Skeletal muscle satellite cell (primary cell): ENCODE measurements around the gene NUMB.
A peak's percentile ranks its signal among the peaks of the same experiment; 100 is the strongest.

Experiments used
- H3K27me3 ChIP-seq: 2 replicates; pipeline ENCODE4 v1.7.0; 2013; ENCODE audit warnings: low read length; ENCODE audit not compliant: control insufficient read depth, insufficient read depth
- H3K36me3 ChIP-seq: 2 replicates; pipeline ENCODE4 v1.7.0; 2013; ENCODE audit warnings: mild to moderate bottlenecking, control low read depth, low read length; ENCODE audit not compliant: insufficient read depth
- H3K4me1 ChIP-seq: 2 replicates; pipeline ENCODE4 v1.7.0; 2013; ENCODE audit warnings: low read length; ENCODE audit not compliant: control insufficient read depth, insufficient read depth
- H3K4me2 ChIP-seq: 2 replicates; pipeline ENCODE4 v1.7.0; 2013; ENCODE audit warnings: mild to moderate bottlenecking, low read length
- H3K4me3 ChIP-seq: 2 replicates; pipeline ENCODE4 v1.7.0; 2013; ENCODE audit warnings: low read length
- H3K9ac ChIP-seq: 2 replicates; pipeline ENCODE4 v1.7.0; 2013; ENCODE audit warnings: mild to moderate bottlenecking, low read depth, low read length, moderate library complexity
- H3K9me3 ChIP-seq: replicated peaks from 2 replicates; pipeline ENCODE4 v1.7.0; 2013; ENCODE audit warnings: mild to moderate bottlenecking, control low read depth, low read length

Gene NUMB

DNA sequence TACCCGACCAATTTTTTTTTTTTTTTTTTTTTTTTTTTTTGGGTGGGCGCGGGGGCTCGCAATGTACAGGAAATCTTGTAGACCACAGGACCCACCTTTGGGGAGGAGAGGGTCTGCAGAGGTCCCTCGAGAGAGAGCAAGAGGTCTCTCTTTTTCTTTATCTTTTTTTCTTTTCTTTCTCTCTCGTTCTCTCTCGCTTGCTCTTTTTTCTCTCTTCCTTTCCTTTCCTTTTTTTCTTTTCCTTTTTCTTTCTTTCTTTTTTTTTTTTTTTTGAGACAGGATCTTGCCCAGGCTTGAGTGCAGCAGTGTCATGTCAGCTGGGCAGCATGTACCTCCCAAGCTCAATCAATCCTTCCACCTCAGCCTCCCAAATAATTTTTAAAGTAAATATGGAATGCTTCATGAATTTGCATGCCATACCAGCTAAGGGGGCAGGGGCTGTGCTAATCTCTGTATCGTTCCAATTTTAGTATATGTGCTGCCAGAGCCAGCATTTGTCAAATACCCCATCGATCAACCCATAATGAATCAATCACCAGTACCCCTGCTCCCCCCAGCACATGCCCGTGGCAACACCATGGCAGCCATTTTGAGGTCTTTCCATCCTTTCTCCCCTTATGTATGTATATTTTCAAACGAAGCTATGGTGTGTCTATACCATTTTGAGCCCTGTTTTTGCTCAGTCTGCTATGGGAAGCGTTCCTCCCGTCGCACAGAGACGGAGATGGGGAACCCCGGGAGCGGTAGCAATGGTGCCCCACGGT lies 211.8 kb downstream of the NUMB start:
- H3K9ac ChIP-seq: peak overlapping the region; percentile 57
- H3K9me3 ChIP-seq: no peaks in the 10 kb centered on the region
- peak overlapping the region; percentile 66 for H3K4me3 ChIP-seq
- H3K4me2 ChIP-seq: peak overlapping the region; percentile 87
- H3K27me3 ChIP-seq: peaks cover 8% of the 10 kb centered on the region
- no peaks in the 10 kb centered on the region for H3K36me3 ChIP-seq
- H3K4me1 ChIP-seq: peaks cover 14% of the 10 kb centered on the region

DNA sequence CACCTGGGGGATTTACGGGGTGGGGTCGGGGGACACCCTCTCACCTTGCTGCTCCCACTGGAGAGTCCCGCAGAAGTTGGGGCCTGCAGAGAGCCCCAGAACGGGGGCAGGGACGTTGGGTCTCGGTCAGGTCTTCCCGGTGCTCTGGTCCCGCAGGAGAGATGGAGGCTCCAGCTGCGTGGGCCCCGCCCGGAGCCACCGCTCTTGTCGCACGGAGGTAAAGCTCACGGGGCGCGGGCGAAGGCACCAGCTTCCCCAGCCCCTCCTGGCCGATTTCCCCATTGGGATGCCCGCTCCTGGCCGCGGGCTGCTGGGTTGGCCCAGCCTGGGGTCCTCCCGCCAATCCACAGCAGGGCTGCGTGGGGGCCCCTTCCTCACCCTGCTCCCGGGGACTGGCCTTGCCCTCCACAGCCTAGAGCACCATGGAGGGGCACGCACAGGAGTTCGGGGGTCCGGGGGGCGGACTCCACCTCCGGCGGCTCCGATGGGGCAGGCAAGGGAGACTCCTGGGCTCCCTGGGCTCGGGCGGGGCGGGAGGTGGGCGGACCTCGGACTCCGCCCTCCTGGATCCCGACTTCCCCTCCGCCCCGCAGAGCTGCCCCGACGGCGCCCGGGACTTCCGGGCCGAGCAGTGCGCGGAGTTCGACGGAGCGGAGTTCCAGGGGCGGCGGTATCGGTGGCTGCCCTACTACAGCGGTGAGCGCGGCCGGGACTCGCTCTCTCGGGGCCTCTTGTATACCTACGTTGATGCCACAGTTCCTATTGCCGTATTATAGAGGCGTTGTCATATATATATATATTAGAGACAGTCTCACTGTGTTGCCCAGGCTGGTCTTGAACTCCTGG lies 212.6 kb downstream of the NUMB start:
- H3K9ac ChIP-seq: peak overlapping the region; percentile 57
- peaks cover 14% of the 10 kb centered on the region for H3K4me1 ChIP-seq
- H3K4me3 ChIP-seq: peak overlapping the region; percentile 66
- peak overlapping the region; percentile 87 for H3K4me2 ChIP-seq
- no peaks in the 10 kb centered on the region for H3K36me3 ChIP-seq
- H3K9me3 ChIP-seq: no peaks in the 10 kb centered on the region
- peaks cover 8% of the 10 kb centered on the region for H3K27me3 ChIP-seq

DNA sequence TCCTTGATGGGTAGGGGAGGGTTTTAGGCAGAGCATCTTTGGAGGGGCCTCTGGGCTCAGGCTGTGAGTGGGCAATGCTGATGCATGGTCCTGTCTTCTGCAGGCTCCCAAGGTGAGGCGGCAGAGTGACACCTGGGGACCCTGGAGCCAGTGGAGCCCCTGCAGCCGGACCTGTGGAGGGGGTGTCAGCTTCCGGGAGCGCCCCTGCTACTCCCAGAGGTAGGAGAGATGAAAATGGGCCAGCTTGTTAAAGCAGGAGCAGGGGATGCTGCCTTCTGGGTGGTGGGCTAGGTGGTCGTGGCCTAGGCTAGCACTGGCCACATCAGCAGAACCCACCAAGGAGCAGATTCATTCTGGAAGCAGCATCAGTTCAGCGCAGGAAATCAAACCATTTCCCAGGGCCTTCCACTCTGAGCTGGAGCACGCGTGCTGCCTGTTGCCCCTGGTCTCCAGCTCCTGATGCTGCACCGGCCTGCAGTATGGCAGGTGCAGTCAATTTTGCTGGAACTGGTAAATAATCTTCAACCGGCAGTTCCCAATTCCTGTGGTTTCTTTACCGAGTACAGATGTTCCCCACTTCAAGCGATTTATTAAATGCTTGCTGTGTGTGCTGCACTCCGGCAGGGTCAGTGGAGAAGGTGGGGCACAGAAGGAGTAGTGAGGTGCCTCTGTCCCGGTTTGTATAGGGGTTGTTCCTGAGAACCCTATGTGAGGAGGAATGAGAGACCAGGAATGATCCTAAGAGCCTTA lies 213.6 kb downstream of the NUMB start:
- peaks cover 11% of the 10 kb centered on the region for H3K27me3 ChIP-seq
- H3K9ac ChIP-seq: no peak overlapping the region
- no peaks in the 10 kb centered on the region for H3K9me3 ChIP-seq
- H3K4me3 ChIP-seq: no peak overlapping the region
- peaks cover 19% of the 10 kb centered on the region for H3K4me1 ChIP-seq
- no peak overlapping the region for H3K4me2 ChIP-seq
- no peaks in the 10 kb centered on the region for H3K36me3 ChIP-seq

DNA sequence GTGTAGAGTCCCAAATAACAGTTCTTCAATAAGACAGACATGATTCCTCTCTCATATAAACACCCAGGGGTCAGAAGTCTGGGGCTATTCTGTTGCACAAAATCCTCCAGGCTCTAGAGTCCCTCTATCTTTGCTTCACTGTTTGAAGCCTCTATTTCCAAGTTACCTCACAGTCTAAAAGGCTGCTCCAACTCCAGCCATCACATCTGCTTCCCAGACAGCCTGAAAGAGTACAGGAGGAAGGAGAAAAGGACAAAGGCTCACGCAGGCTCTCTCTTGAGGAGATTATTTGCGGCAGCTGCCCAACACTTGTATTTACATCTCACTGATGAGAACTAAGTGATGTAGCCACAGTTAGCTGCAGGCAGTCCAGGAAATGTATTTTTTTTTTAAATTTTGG lies 214.6 kb downstream of the NUMB start:
- Histone ChIP-seq H3K4me1 (peaks cover 25% of the 10 kb centered on the region), H3K4me2 (no peak overlapping the region), H3K9me3 (no peaks in the 10 kb centered on the region), H3K9ac (no peak overlapping the region), H3K4me3 (no peak overlapping the region), H3K36me3 (no peaks in the 10 kb centered on the region), H3K27me3 (peaks cover 11% of the 10 kb centered on the region)

DNA sequence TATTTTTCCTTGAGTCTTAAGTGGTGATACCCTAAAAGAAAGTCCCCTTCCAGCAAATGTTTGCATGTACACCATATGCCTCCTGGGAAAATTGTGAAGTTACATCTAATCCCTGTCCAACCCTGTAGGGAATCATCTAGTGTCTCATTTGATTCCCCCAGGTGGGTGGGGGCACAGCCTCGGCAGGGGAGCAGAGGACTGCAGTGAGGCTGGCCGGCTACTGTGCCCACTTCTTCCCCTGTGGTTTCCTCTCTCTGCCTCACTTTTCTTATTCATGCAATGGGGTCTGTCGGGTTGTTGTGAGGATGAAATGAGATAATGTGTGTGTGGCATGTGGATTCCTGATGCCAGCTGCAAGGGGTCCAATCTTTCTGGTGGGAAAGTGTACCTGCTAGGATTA lies 215.0 kb downstream of the NUMB start:
- Histone ChIP-seq H3K4me2 (no peak overlapping the region), H3K27me3 (peaks cover 11% of the 10 kb centered on the region), H3K9me3 (no peaks in the 10 kb centered on the region)

DNA sequence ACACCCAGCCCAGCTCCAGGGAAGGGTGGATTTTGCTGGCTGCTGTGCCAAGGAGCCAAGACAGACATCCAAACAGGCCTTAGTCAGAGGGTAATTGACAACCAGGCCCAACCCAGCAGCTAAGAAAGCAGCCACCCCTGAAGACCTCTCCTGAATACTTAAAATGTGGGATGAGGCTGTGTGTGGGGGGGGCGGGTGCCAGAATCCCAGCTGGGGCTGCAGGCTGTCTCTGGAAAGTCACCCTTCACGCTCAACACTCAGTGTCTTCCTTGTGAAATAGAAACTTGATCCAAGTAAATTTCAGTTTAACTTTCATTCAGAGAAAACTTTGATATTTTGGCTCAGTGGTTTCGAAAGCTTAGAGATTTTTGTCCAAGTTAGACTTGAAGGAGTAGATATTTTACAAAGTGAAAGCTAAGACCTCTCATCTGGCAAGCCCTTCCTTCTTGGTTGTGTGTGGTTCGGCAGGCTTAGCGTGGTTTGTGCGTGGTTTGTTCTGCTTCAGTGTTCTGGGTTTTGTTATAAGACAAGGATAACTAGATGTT lies 215.9 kb downstream of the NUMB start:
- Histone ChIP-seq H3K4me3 (no peak overlapping the region), H3K9me3 (no peaks in the 10 kb centered on the region), H3K36me3 (no peaks in the 10 kb centered on the region), H3K4me1 (peaks cover 34% of the 10 kb centered on the region), H3K27me3 (peaks cover 20% of the 10 kb centered on the region), H3K9ac (no peak overlapping the region), H3K4me2 (no peak overlapping the region)

More for the DNA sequence above, 215.0 kb downstream of the NUMB start:
- Histone ChIP-seq H3K4me3 (no peak overlapping the region), H3K9ac (no peak overlapping the region), H3K36me3 (no peaks in the 10 kb centered on the region), H3K4me1 (peaks cover 25% of the 10 kb centered on the region)

DNA sequence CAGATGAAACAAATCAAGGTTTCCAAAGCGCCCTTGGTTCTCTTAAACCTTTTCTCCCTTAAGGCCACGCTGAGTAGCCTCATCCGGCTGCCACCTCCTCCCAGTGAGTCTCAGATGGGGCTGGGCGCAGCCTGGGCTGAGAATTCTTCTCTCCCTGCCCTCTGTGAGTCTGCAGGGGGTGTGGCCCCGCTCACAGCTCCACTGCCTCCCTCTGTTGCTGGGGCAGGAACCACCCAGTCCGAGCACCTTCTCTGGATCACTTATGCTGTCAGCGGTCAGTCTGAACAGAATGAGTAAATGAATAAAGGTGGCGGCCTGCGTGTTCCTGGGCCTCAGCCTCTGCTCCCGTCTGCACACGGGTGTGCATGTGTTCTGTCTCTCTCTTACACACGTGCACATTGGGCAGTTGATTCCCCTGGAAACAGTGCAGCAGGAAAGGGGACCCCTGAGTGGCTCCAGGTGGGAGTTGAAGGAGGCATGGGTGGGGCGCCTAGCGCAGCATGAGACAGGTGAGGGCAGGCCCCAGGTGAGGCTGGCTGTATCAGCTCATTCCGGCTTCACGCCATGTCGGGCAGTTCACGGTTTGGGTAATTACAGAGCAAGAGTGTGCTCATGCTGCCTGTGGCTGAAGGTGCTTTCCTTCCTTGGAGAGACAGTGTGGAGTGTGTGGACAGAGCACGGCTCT lies 216.7 kb downstream of the NUMB start:
- Histone ChIP-seq H3K27me3 (peaks cover 27% of the 10 kb centered on the region), H3K4me3 (no peak overlapping the region), H3K4me1 (peaks cover 37% of the 10 kb centered on the region), H3K36me3 (no peaks in the 10 kb centered on the region), H3K9me3 (no peaks in the 10 kb centered on the region), H3K9ac (no peak overlapping the region), H3K4me2 (no peak overlapping the region)

DNA sequence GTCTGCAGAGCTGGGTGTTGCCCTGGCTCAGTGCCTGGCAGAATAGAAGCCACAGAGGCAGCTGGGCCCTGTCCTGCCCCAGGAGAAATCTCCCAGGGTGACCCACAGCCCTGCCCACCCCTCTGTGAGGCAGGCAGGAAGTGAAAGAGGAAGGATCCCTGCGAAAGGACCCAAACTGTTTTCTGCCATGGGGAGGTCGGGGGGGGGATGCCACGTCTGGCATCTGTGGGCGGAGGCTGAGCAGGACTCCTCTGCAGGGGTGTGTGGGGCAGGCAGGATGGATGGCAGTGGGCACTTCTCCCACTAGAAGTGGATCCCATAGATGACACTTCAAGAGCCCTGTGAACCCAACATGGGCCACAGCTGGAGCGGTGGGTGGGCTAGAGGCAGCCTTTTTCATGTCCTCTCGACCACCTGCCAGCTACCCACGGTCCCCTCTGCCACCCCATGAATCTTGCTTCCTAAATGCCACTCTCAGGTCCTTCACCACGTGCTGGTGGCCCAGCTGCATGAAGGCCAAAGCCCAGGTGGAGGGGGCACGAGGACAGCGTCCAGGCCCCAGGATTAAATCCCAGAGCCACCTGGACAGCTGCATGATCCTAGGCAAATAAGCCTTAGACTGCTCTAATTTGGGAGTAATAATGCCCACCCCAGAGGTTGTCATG lies 217.4 kb downstream of the NUMB start:
- Histone ChIP-seq H3K9me3 (no peaks in the 10 kb centered on the region), H3K4me1 (peaks cover 36% of the 10 kb centered on the region)

DNA sequence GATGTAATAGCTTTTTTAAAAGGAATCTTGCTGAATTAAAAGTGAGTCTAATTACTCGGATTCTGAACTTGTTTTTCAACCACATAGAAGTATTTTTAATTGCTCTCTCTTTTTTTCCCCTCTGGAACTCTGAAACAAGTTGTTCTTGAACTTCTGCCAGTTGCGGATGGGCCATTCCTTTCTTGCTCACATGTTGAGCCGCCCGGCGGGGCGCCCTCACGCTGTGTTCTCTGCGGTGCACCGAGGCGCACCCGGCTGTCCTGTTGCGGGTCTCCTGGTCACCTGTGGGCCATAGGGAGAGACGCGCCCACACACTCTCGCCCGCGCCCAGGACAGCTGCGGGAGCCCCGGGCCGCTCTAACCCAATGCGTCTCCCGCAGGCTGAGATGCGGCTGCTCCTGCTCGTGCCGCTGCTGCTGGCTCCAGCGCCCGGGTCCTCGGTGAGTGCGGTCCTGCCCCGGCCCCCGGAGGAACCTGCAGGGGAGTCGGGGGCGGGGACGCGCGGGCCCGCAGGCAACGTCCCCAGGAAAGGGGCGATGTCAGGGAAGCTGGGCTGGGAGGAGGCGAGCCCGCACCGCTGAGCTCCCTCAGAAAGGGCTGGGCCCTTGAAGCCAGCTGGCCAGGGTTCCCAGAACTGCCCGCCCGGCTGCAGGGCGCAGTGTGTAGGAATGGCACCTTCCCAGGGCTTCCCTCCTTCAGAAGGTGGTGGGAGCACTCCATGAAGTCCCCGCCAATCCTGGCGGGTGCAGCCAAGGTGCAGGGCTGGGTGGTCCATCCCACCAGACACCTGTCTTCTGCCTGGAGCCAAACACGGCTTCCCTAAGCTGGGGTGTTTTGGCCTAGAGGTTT lies 218.7 kb downstream of the NUMB start:
- peaks cover 47% of the 10 kb centered on the region for H3K27me3 ChIP-seq
- peak overlapping the region; percentile 84 for H3K4me2 ChIP-seq
- H3K9me3 ChIP-seq: no peaks in the 10 kb centered on the region
- H3K9ac ChIP-seq: no peak overlapping the region
- H3K36me3 ChIP-seq: no peaks in the 10 kb centered on the region
- H3K4me1 ChIP-seq: peaks cover 30% of the 10 kb centered on the region
- H3K4me3 ChIP-seq: peak overlapping the region; percentile 57

More for the DNA sequence above, 217.4 kb downstream of the NUMB start:
- H3K27me3 ChIP-seq: peaks cover 34% of the 10 kb centered on the region
- H3K4me3 ChIP-seq: no peak overlapping the region
- no peak overlapping the region for H3K9ac ChIP-seq
- no peaks in the 10 kb centered on the region for H3K36me3 ChIP-seq
- no peak overlapping the region for H3K4me2 ChIP-seq

DNA sequence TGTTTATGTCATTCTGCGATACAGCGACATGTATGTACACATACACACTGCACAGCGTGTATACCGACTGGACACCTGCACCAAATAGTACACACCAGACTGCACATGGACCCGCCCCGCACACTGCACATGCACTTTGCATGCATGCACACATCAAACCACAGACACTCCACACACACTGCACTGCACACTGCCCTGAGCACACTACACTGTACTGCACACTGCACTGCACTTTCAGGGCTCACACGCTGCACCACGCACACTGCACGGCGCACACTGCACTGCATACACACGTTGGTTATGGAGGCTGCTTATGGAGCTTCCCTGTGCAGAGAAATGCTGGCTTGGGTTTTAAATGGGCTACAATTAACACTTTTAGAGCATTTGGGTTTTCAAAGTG lies 219.4 kb downstream of the NUMB start:
- peak overlapping the region; percentile 7 for H3K4me3 ChIP-seq
- no peaks in the 10 kb centered on the region for H3K9me3 ChIP-seq
- H3K4me2 ChIP-seq: peak overlapping the region; percentile 84
- H3K36me3 ChIP-seq: no peaks in the 10 kb centered on the region
- peaks cover 30% of the 10 kb centered on the region for H3K4me1 ChIP-seq
- H3K9ac ChIP-seq: no peak overlapping the region
- H3K27me3 ChIP-seq: peaks cover 53% of the 10 kb centered on the region
